ENCODE measurements around the gene PREB. TPM values are rescaled to one million over a fixed set of nuclear protein-coding genes. Genes with fewer than 3 reads are reported as not detected.
A peak's percentile ranks its signal among the peaks of the same experiment; 100 is the strongest.

The PREB gene
- total RNA-seq, 1 donor from 2014 or later, result 38.7 TPM

DNA sequence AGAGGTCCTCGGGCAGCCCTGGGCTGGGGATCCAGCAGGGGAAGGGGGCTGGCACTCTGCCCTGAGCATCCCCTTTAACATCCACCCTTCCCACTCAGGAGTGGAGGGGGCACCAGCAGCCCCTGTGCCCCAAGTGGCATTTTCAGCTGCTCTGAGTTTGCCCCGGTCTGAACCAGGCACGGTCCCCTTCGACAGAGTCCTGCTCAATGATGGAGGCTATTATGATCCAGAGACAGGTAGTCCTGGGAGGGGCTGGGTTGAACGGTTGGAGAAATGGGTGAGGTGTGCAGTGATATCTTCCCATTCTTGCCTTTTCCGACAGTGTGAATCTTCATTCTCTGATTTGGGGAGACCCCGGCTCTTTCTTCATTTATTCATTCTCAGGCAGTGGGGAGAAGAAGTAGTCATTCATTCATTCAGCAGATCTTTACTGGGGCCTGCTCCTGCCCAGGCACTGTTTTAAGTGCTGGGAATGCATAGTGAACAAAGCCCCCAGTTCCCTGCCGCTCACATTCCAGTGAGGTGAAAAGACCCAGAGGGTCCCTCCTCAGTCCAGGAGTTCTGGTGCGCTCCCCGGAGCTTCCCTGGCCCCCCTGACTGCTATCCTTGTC is 49.3 kb downstream of the PREB start:
- ATAC-seq (ENCODE audit: low read depth) (no peak), DNase-seq (no peak)
- ChIA-PET CTCF (interaction anchor here (4.4 kb wide), 1 partner anchor 124 kb away, joined by 12 read pairs; no protein-coding TSS in a partner anchor), POLR2A (interaction anchor here (4.2 to 6.6 kb wide), 2 partner anchors 13 to 35 kb away, joined by 27 to 53 read pairs; partner anchors contain the start of genes AGBL5 and OST4)
- Mint-ChIP-seq H3K4me3 (peak overlapping the region; percentile 87), H3K36me3 (ENCODE audit: low read depth) (no peaks in the 10 kb centered on the region), H3K4me1 (peaks cover 23% of the 10 kb centered on the region), H3K27me3 (no peaks in the 10 kb centered on the region), H3K27ac (no peak overlapping the region), H3K9me3 (no peaks in the 10 kb centered on the region)
- TF ChIP-seq CTCF (IDR thresholded peaks at IDR 0.05), result no peak
- intact Hi-C loops (cut with micrococcal nuclease), result loop anchor here (5.0 to 10.0 kb wide), 2 partner anchors 238 to 500 kb away; partner anchors contain the start of genes DPYSL5 and ZNF512

GRCh38 chr2:27084297-27085061 is 50.0 kb downstream of the PREB start:
- POLR2A ChIA-PET, result interaction anchor here (1.3 to 6.6 kb wide), 3 partner anchors 13 to 34 kb away, joined by 3 to 53 read pairs (median 43); partner anchors contain the start of genes AGBL5 and OST4
- Mint-ChIP-seq H3K9me3 (no peaks in the 10 kb centered on the region), H3K4me1 (peaks cover 23% of the 10 kb centered on the region), H3K27ac (no peak overlapping the region), H3K36me3 (ENCODE audit: low read depth) (no peaks in the 10 kb centered on the region), H3K4me3 (peak overlapping the region; percentile 19), H3K27me3 (no peaks in the 10 kb centered on the region)
- intact Hi-C loops (cut with micrococcal nuclease), result loop anchor here (5.0 to 10.0 kb wide), 2 partner anchors 237 to 500 kb away; partner anchors contain the start of genes DPYSL5 and ZNF512
- DNase-seq (no peak), ATAC-seq (ENCODE audit: low read depth) (no peak)
- no peak for TF ChIP-seq CTCF (IDR thresholded peaks at IDR 0.05)
- CTCF ChIA-PET, result interaction anchor here (4.4 kb wide), 1 partner anchor 123 kb away, joined by 12 read pairs; no protein-coding TSS in a partner anchor

- intact Hi-C loops (cut with micrococcal nuclease), result loop anchor here (10.0 kb wide), 1 partner anchor 501 kb away; the partner anchor contains the start of gene ZNF512
- POLR2A ChIA-PET, result interaction anchor here (1.0 to 6.6 kb wide), 5 partner anchors 9 to 33 kb away, joined by 3 to 53 read pairs (median 4); partner anchors contain the start of genes AGBL5 and OST4
- no peak overlapping the region for H3K4me3 Mint-ChIP-seq
- H3K4me1 Mint-ChIP-seq, result peaks cover 23% of the 10 kb centered on the region
- DNase-seq (no peak), ATAC-seq (ENCODE audit: low read depth) (no peak)
- no peak overlapping the region for H3K27ac Mint-ChIP-seq
- CTCF ChIA-PET, result interaction anchor here (1.6 kb wide), 1 partner anchor 122 kb away, joined by 4 read pairs; no protein-coding TSS in a partner anchor
- no peaks in the 10 kb centered on the region for H3K36me3 Mint-ChIP-seq (ENCODE audit: low read depth)
- H3K27me3 Mint-ChIP-seq, result no peaks in the 10 kb centered on the region
- no peaks in the 10 kb centered on the region for H3K9me3 Mint-ChIP-seq
- no peak for TF ChIP-seq CTCF (IDR thresholded peaks at IDR 0.05)
Measured at GRCh38 chr2:27083410-27084296, 50.8 kb downstream of the PREB start.

GRCh38 chr2:27082773-27083409 is 51.5 kb downstream of the PREB start:
- POLR2A ChIA-PET, result interaction anchor here (1.0 to 6.6 kb wide), 5 partner anchors 8 to 32 kb away, joined by 3 to 53 read pairs (median 4); partner anchors contain the start of genes AGBL5 and OST4
- no peaks in the 10 kb centered on the region for H3K36me3 Mint-ChIP-seq (ENCODE audit: low read depth)
- CTCF ChIA-PET, result interaction anchor here (1.6 kb wide), 1 partner anchor 121 kb away, joined by 4 read pairs; no protein-coding TSS in a partner anchor
- DNase-seq, result no peak
- no peak overlapping the region for H3K27ac Mint-ChIP-seq
- peaks cover 24% of the 10 kb centered on the region for H3K4me1 Mint-ChIP-seq
- no peaks in the 10 kb centered on the region for H3K9me3 Mint-ChIP-seq
- no peak for ATAC-seq (ENCODE audit: low read depth)
- intact Hi-C loops (cut with micrococcal nuclease), result loop anchor here (10.0 kb wide), 1 partner anchor 502 kb away; the partner anchor contains the start of gene ZNF512
- H3K27me3 Mint-ChIP-seq, result no peaks in the 10 kb centered on the region
- H3K4me3 Mint-ChIP-seq, result no peak overlapping the region
- no peak for TF ChIP-seq CTCF (IDR thresholded peaks at IDR 0.05)

All from activated B cell treated with CpG ODN at 0.5 μM for 24 hours (primary cell).